CD4-positive, alpha-beta T cell (primary cell): Measurements from ENCODE around the gene TALDO1. TPM values are rescaled to one million over a fixed set of nuclear protein-coding genes. Genes with fewer than 3 reads are reported as not detected.

Source experiments
- ATAC-seq: fragments of 200-7000 bp; cut with Tn5 transposase; one replicate; pipeline ENCODE4 v1.10.0; 2022; ENCODE audit warnings: mild to moderate bottlenecking; ENCODE audit not compliant: poor library complexity
- CTCF ChIA-PET: fragments of 350-600 bp; sonication (Branson Sonifier 250); formaldehyde crosslinking; loops from one replicate; lab custom pipeline; 2021; ENCODE audit warnings: antibody characterized with exemption, inconsistent platforms; lab: Charles Lee
- POLR2A ChIA-PET: fragments of 350-600 bp; sonication (Branson Sonifier 250); formaldehyde crosslinking; loops from one replicate; lab custom pipeline; 2021; ENCODE audit warnings: antibody characterized with exemption, inconsistent platforms; lab: Charles Lee
- DNase-seq, 14 experiments: peaks; one replicate each; pipeline ENCODE4 v3.0.0-alpha.2; 2013 to 2020; ENCODE audit warnings: mixed read lengths in 2 of 14
- H3K27ac ChIP-seq, 2 donors: one replicate each; pipeline versions ENCODE4 v1.5.1 to v1.7.0; 2013; ENCODE audit warnings: low read length in 2 of 2, low read depth in 1 of 2, mild to moderate bottlenecking in 1 of 2
- H3K27me3 ChIP-seq, 2 experiments: 1 replicate in 1 of 2; 2 replicates in 1 of 2; pipeline versions ENCODE4 v1.6.1 to v1.7.0; 2013; ENCODE audit warnings: low read length in 2 of 2, control low read depth in 1 of 2, mild to moderate bottlenecking in 1 of 2, moderate library complexity in 1 of 2; ENCODE audit not compliant: insufficient read depth in 2 of 2, control insufficient read depth in 1 of 2
- H3K36me3 ChIP-seq: one replicate; pipeline ENCODE4 v1.6.1; 2013; ENCODE audit warnings: low read length, control low read depth; ENCODE audit not compliant: insufficient read depth
- H3K4me1 ChIP-seq: one replicate; pipeline ENCODE4 v1.6.1; 2013; ENCODE audit warnings: low read length, control low read depth; ENCODE audit not compliant: insufficient read depth
- H3K4me3 ChIP-seq: one replicate; pipeline ENCODE4 v1.5.1; 2013; ENCODE audit warnings: mild to moderate bottlenecking, low read length, moderate library complexity
- H3K9me3 ChIP-seq, 2 experiments: 1 replicate in 1 of 2; 2 replicates in 1 of 2; pipeline versions ENCODE4 v1.6.1 to v1.7.0; 2013; ENCODE audit warnings: low read length in 2 of 2, mild to moderate bottlenecking in 2 of 2, control low read depth in 1 of 2, moderate library complexity in 1 of 2; ENCODE audit not compliant: control insufficient read depth in 1 of 2, insufficient read depth in 1 of 2
- H3K27ac Mint-ChIP-seq: one replicate; pipeline ENCODE4 v1.8.0; 2020; ENCODE audit warnings: mixed read lengths
- H3K27me3 Mint-ChIP-seq: one replicate; pipeline ENCODE4 v1.8.0; 2021; ENCODE audit warnings: mixed read lengths
- H3K36me3 Mint-ChIP-seq: one replicate; pipeline ENCODE4 v1.8.0; 2021; ENCODE audit warnings: low read depth, mixed read lengths
- H3K4me1 Mint-ChIP-seq: one replicate; pipeline ENCODE4 v1.8.0; 2021; ENCODE audit warnings: low read depth, mixed read lengths
- H3K4me3 Mint-ChIP-seq: one replicate; pipeline ENCODE4 v1.8.0; 2020; ENCODE audit warnings: mild to moderate bottlenecking, mixed read lengths
- H3K9me3 Mint-ChIP-seq: one replicate; pipeline ENCODE4 v1.8.0; 2020; ENCODE audit warnings: mixed read lengths
- intact Hi-C, 2 experiments: fragments of 100-400 bp; cut with DNase I in 1 of 2; cut with micrococcal nuclease in 1 of 2; formaldehyde crosslinking; loops; one replicate each; pipeline versions ENCODE4 v1.15.1 to v1.9.0; 2023 to 2025; cut with DNase I, micrococcal nuclease
- total RNA-seq, 174 experiments: library from RNA in 2 of 174; stranded (reverse) in 2 of 174; gene quantifications; one replicate each; pipeline ENCODE4 v1.2.3 and lab custom pipeline; 2021 to 2026
- TF ChIP-seq, protein P1 (sequence below): fragments of 200-600 bp; IDR thresholded peaks from one replicate; pipeline ENCODE4 v1.8.0; 2022; ENCODE audit warnings: antibody characterized with exemption, mild to moderate bottlenecking

The TALDO1 gene
- total RNA-seq, 2 experiments from 2014 or later: 26.2 to 27.7 TPM

DNA sequence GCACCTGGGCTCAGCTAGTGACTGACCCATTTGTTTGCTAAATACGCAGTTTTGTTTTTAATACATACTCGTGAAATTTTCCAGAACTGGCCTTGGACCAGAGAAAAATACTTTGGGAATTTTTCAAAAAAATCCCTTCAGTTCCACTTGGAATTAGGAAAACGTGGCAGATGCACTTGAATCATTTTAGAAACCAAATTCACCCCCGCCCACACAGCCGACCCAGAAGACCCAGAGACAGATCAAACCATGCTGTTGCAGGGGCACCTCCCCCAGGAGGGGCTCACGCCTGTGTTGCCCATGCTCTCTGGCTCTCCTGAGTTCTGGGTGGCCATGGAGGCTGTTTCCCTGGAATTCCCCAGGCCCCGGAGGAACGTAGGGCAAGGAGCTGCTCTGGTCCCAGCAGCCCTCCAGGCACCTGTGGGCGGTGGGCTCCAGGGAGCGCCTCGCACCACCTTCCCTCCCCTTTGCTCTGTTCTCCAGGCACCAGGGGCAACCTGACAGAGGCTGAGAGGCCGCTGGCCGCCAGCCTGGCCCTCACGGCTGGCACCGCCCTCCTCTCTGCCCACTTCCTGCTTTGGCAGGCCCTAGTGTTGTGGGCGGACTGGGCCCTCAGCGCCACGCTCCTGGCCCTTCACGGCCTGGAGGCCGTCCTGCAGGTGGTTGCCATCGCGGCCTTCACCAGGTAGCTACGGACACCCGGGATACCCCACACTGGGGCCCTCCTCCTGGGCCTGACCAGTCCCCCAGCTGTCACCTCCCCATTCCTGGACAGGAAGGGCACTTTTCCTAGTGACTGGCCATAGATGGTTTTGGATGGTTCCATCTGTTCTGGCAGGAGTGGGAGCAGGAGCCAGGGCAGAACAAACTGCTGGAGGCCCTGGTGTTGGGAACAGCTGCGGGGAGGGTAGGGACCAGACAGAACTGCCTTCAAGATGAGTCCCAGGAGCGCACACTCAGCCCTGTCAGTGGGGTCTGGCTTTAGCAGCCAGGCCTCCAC lies 44.5 kb upstream of the TALDO1 start:
- Histone ChIP-seq H3K36me3 (peaks cover 8% of the 10 kb centered on the region), H3K27ac (no peak overlapping the region), H3K27me3 (peaks cover 15 to 17% of the 10 kb centered on the region in 2 experiments), H3K4me3 (no peak overlapping the region), H3K9me3 (peaks cover 0 to 7% of the 10 kb centered on the region in 2 experiments), H3K4me1 (peaks cover 38% of the 10 kb centered on the region)
- POLR2A ChIA-PET: no interaction called here
- H3K36me3 Mint-ChIP-seq: no peaks in the 10 kb centered on the region
- H3K4me3 Mint-ChIP-seq: no peak overlapping the region
- TF ChIP-seq, protein P1, sequence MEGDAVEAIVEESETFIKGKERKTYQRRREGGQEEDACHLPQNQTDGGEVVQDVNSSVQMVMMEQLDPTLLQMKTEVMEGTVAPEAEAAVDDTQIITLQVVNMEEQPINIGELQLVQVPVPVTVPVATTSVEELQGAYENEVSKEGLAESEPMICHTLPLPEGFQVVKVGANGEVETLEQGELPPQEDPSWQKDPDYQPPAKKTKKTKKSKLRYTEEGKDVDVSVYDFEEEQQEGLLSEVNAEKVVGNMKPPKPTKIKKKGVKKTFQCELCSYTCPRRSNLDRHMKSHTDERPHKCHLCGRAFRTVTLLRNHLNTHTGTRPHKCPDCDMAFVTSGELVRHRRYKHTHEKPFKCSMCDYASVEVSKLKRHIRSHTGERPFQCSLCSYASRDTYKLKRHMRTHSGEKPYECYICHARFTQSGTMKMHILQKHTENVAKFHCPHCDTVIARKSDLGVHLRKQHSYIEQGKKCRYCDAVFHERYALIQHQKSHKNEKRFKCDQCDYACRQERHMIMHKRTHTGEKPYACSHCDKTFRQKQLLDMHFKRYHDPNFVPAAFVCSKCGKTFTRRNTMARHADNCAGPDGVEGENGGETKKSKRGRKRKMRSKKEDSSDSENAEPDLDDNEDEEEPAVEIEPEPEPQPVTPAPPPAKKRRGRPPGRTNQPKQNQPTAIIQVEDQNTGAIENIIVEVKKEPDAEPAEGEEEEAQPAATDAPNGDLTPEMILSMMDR: no peak
- H3K9me3 Mint-ChIP-seq: no peaks in the 10 kb centered on the region
- no peak overlapping the region for H3K27ac Mint-ChIP-seq
- peaks cover 12% of the 10 kb centered on the region for H3K4me1 Mint-ChIP-seq
- DNase-seq (peak in 1 of 14 experiments; percentile 30), ATAC-seq (no peak)
- intact Hi-C loops: no loop called here
- peaks cover 8% of the 10 kb centered on the region for H3K27me3 Mint-ChIP-seq
- CTCF ChIA-PET: no interaction called here

DNA sequence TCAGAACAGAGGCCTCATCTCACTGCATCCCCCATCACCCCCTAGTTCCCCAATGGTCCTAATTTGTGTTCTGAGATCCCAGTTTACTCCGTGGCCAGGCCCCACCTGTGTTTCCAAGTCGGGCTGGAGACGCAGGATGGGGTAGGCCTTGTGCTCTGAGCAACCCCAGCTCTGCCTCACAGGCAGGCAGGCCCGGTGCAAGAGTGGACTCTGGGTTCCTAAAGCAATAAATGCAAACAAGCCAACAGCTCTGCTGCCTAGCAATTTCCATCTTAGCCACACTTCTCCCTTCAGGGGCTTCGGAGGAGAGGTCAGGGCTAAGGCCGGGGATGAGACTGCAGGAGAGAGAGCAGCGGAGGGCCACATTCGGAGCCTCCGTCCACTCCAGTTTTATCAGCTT lies 43.8 kb upstream of the TALDO1 start:
- ChIA-PET POLR2A (no interaction called here), CTCF (no interaction called here)
- Histone ChIP-seq H3K36me3 (peaks cover 8% of the 10 kb centered on the region), H3K9me3 (peaks cover 0 to 7% of the 10 kb centered on the region in 2 experiments), H3K27me3 (peaks cover 17 to 20% of the 10 kb centered on the region in 2 experiments), H3K27ac (no peak overlapping the region), H3K4me1 (peaks cover 31% of the 10 kb centered on the region), H3K4me3 (no peak overlapping the region)
- no peak overlapping the region for H3K27ac Mint-ChIP-seq
- peaks cover 6% of the 10 kb centered on the region for H3K4me1 Mint-ChIP-seq
- DNase-seq: no peak
- H3K4me3 Mint-ChIP-seq: no peak overlapping the region
- H3K36me3 Mint-ChIP-seq: no peaks in the 10 kb centered on the region
- ATAC-seq: no peak
- peaks cover 14% of the 10 kb centered on the region for H3K27me3 Mint-ChIP-seq
- H3K9me3 Mint-ChIP-seq: no peaks in the 10 kb centered on the region
- TF ChIP-seq, protein P1: no peak
- intact Hi-C loops: no loop called here

DNA sequence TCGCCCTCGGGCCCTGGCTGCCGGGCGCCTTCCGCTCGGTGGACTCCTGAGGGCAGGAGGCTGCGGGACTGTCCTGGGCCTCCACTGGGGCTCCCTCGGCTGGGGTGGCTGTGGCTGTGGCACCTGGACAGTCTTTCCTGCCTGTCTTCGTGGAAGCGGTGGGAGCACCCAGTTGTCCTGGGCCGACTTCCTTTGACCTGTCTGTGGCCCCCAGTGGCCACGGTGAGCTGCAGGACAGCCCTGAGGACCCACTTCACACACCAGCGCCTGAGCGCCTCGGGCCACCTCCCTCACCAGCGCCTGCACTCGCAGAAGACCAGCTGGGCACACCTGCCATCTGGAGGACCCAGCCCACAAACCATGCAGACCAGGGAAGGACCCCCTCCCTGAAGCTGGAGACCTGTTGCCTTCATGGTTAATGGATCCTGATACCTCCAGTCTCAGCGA lies 43.0 kb upstream of the TALDO1 start:
- H3K4me1 ChIP-seq: peaks cover 25% of the 10 kb centered on the region
- Mint-ChIP-seq H3K27me3 (peaks cover 14% of the 10 kb centered on the region), H3K27ac (no peak overlapping the region), H3K4me1 (peaks cover 6% of the 10 kb centered on the region), H3K9me3 (no peaks in the 10 kb centered on the region), H3K4me3 (no peak overlapping the region), H3K36me3 (no peaks in the 10 kb centered on the region)
- TF ChIP-seq, protein P1: no peak
- no peak overlapping the region for H3K27ac ChIP-seq
- no peak overlapping the region for H3K4me3 ChIP-seq
- peaks cover 8% of the 10 kb centered on the region for H3K36me3 ChIP-seq
- no peak for DNase-seq
- ATAC-seq: no peak
- peaks cover 0 to 7% of the 10 kb centered on the region in 2 experiments for H3K9me3 ChIP-seq
- POLR2A ChIA-PET: interaction anchor here (1.6 kb wide), 1 partner anchor 9 kb away, joined by 10 read pairs; the partner anchor contains the start of genes DEAF1 and TMEM80
- H3K27me3 ChIP-seq: peaks cover 17 to 20% of the 10 kb centered on the region in 2 experiments
- CTCF ChIA-PET: interaction anchor here (1.0 kb wide), 1 partner anchor 22 kb away, joined by 3 read pairs; no protein-coding TSS in a partner anchor
- intact Hi-C loops: no loop called here
